Neural cell (in vitro differentiated cells): ENCODE results near the gene ZNF358. TPM values are rescaled to one million over a fixed set of nuclear protein-coding genes. Genes with fewer than 3 reads are reported as not detected.

ENCODE experiments used
- H2AFZ ChIP-seq: fragments of 200-600, 300-800 bp; sonication (generic), shearing (Covaris generic); 2 replicates; pipeline ENCODE4 v1.6.0; 2014; ENCODE audit warnings: low read depth, mild to moderate bottlenecking, antibody characterized with exemption, low read length, moderate library complexity
- H3F3A ChIP-seq: fragments of 200-600 bp; shearing (Covaris generic); 2 replicates; pipeline ENCODE4 v1.6.1; 2016; ENCODE audit warnings: mild to moderate bottlenecking, moderate library complexity, mixed read lengths, antibody characterized with exemption, low read length; ENCODE audit not compliant: insufficient read depth, poor library complexity, severe bottlenecking
- H3K27ac ChIP-seq: fragments of 200-600, 300-800 bp; sonication (generic), shearing (Covaris generic); 2 replicates; pipeline ENCODE4 v1.5.1; 2014; ENCODE audit warnings: mild to moderate bottlenecking, low read length, moderate library complexity
- H3K27me3 ChIP-seq: fragments of 300-800, 200-600 bp; sonication (generic), shearing (Covaris generic); 2 replicates; pipeline ENCODE4 v1.6.0; 2014; ENCODE audit warnings: mild to moderate bottlenecking, low read depth, low read length, moderate library complexity; ENCODE audit not compliant: insufficient read depth
- H3K36me3 ChIP-seq: fragments of 300-800, 200-600 bp; sonication (generic), shearing (Covaris generic); 2 replicates; pipeline ENCODE4 v1.5.1; 2014; ENCODE audit warnings: mild to moderate bottlenecking, antibody characterized with exemption, low read length, moderate library complexity; ENCODE audit not compliant: insufficient read depth
- H3K4me2 ChIP-seq: fragments of 300-800, 200-600 bp; sonication (generic), shearing (Covaris generic); 2 replicates; pipeline ENCODE4 v1.6.0; 2014; ENCODE audit warnings: mild to moderate bottlenecking, low read length
- H3K4me3 ChIP-seq: fragments of 300-800, 200-600 bp; sonication (generic), shearing (Covaris generic); 2 replicates; pipeline ENCODE4 v1.5.1; 2014; ENCODE audit warnings: mild to moderate bottlenecking, low read length, moderate library complexity
- H3K79me2 ChIP-seq: fragments of 200-600 bp; shearing (Covaris generic); replicated peaks from 2 replicates; pipeline ENCODE4 v1.6.0; 2014; ENCODE audit warnings: mild to moderate bottlenecking, low read length, moderate library complexity; ENCODE audit not compliant: insufficient read depth
- H3K9ac ChIP-seq: fragments of 300-800, 200-600 bp; sonication (generic), shearing (Covaris generic); 2 replicates; pipeline ENCODE4 v1.6.1; 2016; ENCODE audit warnings: mild to moderate bottlenecking, low read length, mixed read lengths
- H3K9me2 ChIP-seq: fragments of 200-600 bp; shearing (Covaris generic); 2 replicates; pipeline ENCODE4 v1.6.1; 2016; ENCODE audit warnings: mild to moderate bottlenecking, low read length, mixed read lengths; ENCODE audit not compliant: insufficient read depth
- H3K9me3 ChIP-seq: fragments of 200-600, 300-800 bp; sonication (generic), shearing (Covaris generic); 2 replicates; pipeline ENCODE4 v1.6.1; 2016; ENCODE audit warnings: mild to moderate bottlenecking, mixed run types, low read length, moderate library complexity, mixed read lengths
- H4K20me1 ChIP-seq: fragments of 200-600 bp; shearing (Covaris generic); 2 replicates; pipeline ENCODE4 v1.6.1; 2016; ENCODE audit warnings: mild to moderate bottlenecking, mixed run types; ENCODE audit not compliant: insufficient read depth
- EP300 ChIP-seq: fragments of 450-650 bp; conservative IDR thresholded peaks from 2 replicates; pipeline ENCODE4 v1.6.1; 2014; ENCODE audit warnings: antibody characterized with exemption, mild to moderate bottlenecking, moderate library complexity; ENCODE audit not compliant: poor library complexity, severe bottlenecking
- EZH2 ChIP-seq: fragments of 200-600, 300-800 bp; shearing (Covaris generic), sonication (generic); IDR thresholded peaks from 2 replicates; pipeline ENCODE4 v1.6.1; 2014; ENCODE audit warnings: antibody characterized with exemption, low read length, borderline replicate concordance, mild to moderate bottlenecking; ENCODE audit not compliant: insufficient read depth, poor library complexity, severe bottlenecking
- MXI1 ChIP-seq: fragments of 450-650 bp; conservative IDR thresholded peaks from 2 replicates; pipeline ENCODE4 v1.6.1; 2014; ENCODE audit warnings: antibody characterized with exemption, mild to moderate bottlenecking; ENCODE audit not compliant: poor library complexity, severe bottlenecking
- POLR2AphosphoS5 ChIP-seq: IDR thresholded peaks from 2 replicates; pipeline ENCODE4 v1.6.1; 2012
- RAD21 ChIP-seq: fragments of 450-650 bp; conservative IDR thresholded peaks from 2 replicates; pipeline ENCODE4 v1.6.1; 2014; ENCODE audit warnings: antibody characterized with exemption, mild to moderate bottlenecking, moderate library complexity
- SMC3 ChIP-seq: fragments of 450-650 bp; conservative IDR thresholded peaks from 2 replicates; pipeline ENCODE4 v1.6.1; 2014; ENCODE audit warnings: antibody characterized with exemption, mild to moderate bottlenecking, moderate library complexity; ENCODE audit not compliant: poor library complexity
- TAF1 ChIP-seq: IDR thresholded peaks from 2 replicates; pipeline ENCODE4 v1.6.1; 2012; ENCODE audit warnings: low read depth
- polyA plus RNA-seq: library from polyadenylated mRNA; depleted of rRNA; stranded (reverse); fragments of >200 nt; gene quantifications from 2 replicates; pipeline ENCODE4 v1.2.3, GENCODE V29; 2014
- TF ChIP-seq, protein P1 (sequence below): fragments of 450-650 bp; IDR thresholded peaks from 2 replicates; pipeline ENCODE4 v1.5.1; 2014; ENCODE audit warnings: antibody characterized with exemption, mild to moderate bottlenecking, moderate library complexity; ENCODE audit not compliant: poor library complexity, severe bottlenecking
- TF ChIP-seq, protein P2 (sequence below): IDR thresholded peaks from 2 replicates; pipeline ENCODE4 v1.6.1; 2012; ENCODE audit warnings: borderline replicate concordance

ZNF358 gene
- polyA plus RNA-seq, 1 donor from 2014 or later = 22.0 TPM

- H2AFZ ChIP-seq = no peak overlapping the region
- H3K9me3 ChIP-seq = no peaks in the 10 kb centered on the region
- no peak overlapping the region for H3K27ac ChIP-seq
- H3K27me3 ChIP-seq = no peaks in the 10 kb centered on the region
- H4K20me1 ChIP-seq = no peaks in the 10 kb centered on the region
- H3F3A ChIP-seq = no peaks in the 10 kb centered on the region
- H3K9ac ChIP-seq = no peak overlapping the region
- TF ChIP-seq SMC3 = no peak
- TF ChIP-seq RAD21 = no peak
- TF ChIP-seq, protein P1, sequence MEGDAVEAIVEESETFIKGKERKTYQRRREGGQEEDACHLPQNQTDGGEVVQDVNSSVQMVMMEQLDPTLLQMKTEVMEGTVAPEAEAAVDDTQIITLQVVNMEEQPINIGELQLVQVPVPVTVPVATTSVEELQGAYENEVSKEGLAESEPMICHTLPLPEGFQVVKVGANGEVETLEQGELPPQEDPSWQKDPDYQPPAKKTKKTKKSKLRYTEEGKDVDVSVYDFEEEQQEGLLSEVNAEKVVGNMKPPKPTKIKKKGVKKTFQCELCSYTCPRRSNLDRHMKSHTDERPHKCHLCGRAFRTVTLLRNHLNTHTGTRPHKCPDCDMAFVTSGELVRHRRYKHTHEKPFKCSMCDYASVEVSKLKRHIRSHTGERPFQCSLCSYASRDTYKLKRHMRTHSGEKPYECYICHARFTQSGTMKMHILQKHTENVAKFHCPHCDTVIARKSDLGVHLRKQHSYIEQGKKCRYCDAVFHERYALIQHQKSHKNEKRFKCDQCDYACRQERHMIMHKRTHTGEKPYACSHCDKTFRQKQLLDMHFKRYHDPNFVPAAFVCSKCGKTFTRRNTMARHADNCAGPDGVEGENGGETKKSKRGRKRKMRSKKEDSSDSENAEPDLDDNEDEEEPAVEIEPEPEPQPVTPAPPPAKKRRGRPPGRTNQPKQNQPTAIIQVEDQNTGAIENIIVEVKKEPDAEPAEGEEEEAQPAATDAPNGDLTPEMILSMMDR = no peak
- TF ChIP-seq TAF1 = no peak
- no peak for TF ChIP-seq POLR2AphosphoS5
- TF ChIP-seq MXI1 = no peak
- TF ChIP-seq, protein P2, sequence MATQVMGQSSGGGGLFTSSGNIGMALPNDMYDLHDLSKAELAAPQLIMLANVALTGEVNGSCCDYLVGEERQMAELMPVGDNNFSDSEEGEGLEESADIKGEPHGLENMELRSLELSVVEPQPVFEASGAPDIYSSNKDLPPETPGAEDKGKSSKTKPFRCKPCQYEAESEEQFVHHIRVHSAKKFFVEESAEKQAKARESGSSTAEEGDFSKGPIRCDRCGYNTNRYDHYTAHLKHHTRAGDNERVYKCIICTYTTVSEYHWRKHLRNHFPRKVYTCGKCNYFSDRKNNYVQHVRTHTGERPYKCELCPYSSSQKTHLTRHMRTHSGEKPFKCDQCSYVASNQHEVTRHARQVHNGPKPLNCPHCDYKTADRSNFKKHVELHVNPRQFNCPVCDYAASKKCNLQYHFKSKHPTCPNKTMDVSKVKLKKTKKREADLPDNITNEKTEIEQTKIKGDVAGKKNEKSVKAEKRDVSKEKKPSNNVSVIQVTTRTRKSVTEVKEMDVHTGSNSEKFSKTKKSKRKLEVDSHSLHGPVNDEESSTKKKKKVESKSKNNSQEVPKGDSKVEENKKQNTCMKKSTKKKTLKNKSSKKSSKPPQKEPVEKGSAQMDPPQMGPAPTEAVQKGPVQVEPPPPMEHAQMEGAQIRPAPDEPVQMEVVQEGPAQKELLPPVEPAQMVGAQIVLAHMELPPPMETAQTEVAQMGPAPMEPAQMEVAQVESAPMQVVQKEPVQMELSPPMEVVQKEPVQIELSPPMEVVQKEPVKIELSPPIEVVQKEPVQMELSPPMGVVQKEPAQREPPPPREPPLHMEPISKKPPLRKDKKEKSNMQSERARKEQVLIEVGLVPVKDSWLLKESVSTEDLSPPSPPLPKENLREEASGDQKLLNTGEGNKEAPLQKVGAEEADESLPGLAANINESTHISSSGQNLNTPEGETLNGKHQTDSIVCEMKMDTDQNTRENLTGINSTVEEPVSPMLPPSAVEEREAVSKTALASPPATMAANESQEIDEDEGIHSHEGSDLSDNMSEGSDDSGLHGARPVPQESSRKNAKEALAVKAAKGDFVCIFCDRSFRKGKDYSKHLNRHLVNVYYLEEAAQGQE = no peak
- TF ChIP-seq EP300 = no peak
- TF ChIP-seq EZH2 = no peak
- no peak overlapping the region for H3K4me2 ChIP-seq
- H3K4me3 ChIP-seq = no peak overlapping the region
- no peaks in the 10 kb centered on the region for H3K9me2 ChIP-seq
- no peaks in the 10 kb centered on the region for H3K36me3 ChIP-seq
- no peaks in the 10 kb centered on the region for H3K79me2 ChIP-seq
These were observed 39.7 kb upstream of the ZNF358 start for GRCh38 chr19:7476241-7476640.

DNA sequence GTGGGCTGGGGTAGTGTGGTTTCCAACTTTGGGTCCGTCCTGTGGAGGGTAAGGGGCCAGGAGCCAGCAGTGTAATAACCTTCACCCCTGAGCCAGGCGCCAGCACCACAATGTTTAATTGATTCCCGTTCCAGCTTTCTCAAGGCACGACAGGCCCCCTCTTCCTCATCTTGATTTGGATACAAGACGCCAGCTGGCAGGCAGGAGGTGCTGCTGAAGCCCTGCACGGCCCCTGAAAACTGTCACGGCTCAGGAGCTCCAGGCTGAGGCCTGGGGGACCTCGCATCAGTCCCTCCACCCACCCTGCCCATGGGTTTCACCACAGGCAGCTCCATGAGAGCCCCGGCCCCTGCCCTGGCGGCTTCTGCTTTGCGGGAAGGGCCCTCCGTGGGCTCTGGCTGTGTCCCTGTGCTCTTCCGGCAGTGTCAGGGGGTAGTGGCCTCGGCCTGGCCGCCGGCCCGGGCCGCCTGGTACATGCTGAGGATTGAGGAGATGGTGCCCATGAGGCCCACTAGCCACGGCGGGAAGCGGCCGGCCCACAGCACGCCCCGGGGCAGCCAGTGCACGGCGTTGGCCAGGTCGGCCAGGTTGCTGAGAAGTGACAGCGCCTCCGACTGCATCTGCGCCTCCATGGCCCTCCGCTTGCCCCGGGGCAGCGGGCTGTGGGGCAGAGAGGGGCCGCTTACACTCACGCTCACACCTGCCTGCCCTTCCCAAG lies 39.0 kb upstream of the ZNF358 start:
- Histone ChIP-seq H3K27ac (no peak overlapping the region), H3K4me3 (no peak overlapping the region)

More for the DNA sequence above, 39.0 kb upstream of the ZNF358 start:
- Histone ChIP-seq H3K27me3 (no peaks in the 10 kb centered on the region), H3K79me2 (no peaks in the 10 kb centered on the region), H3K4me2 (no peak overlapping the region), H3K36me3 (no peaks in the 10 kb centered on the region), H3K9me3 (no peaks in the 10 kb centered on the region), H3F3A (no peaks in the 10 kb centered on the region), H4K20me1 (no peaks in the 10 kb centered on the region), H2AFZ (no peak overlapping the region), H3K9ac (no peak overlapping the region), H3K9me2 (no peaks in the 10 kb centered on the region)
- TF ChIP-seq POLR2AphosphoS5 (no peak), RAD21 (no peak), MXI1 (no peak), SMC3 (no peak), EP300 (no peak), EZH2 (no peak), TAF1 (no peak)
- TF ChIP-seq, protein P2 = no peak
- TF ChIP-seq, protein P1 = no peak
